Neural progenitor cell (in vitro differentiated cells): ENCODE measurements around the gene POFUT2. TPM values are rescaled to one million over a fixed set of nuclear protein-coding genes. Genes with fewer than 3 reads are reported as not detected.

Experiments
- DNase-seq: peaks from one replicate; pipeline ENCODE4 v3.0.0-alpha.2; 2016; ENCODE audit warnings: low spot score
- H2AFZ ChIP-seq: fragments of 200-600 bp; sonication (generic); replicated peaks from 2 replicates; pipeline ENCODE4 v1.6.1; 2016; ENCODE audit warnings: antibody characterized with exemption
- H3F3A ChIP-seq: fragments of 200-600 bp; sonication (generic); 2 replicates; pipeline ENCODE4 v1.6.1; 2016; ENCODE audit warnings: antibody characterized with exemption, low read depth
- H3K27ac ChIP-seq: fragments of 200-600 bp; sonication (generic); 2 replicates; pipeline ENCODE4 v1.5.1; 2016; ENCODE audit warnings: mild to moderate bottlenecking
- H3K27me3 ChIP-seq: fragments of 200-600 bp; sonication (generic); 2 replicates; pipeline ENCODE4 v1.6.1; 2016; ENCODE audit warnings: mild to moderate bottlenecking, moderate library complexity
- H3K36me3 ChIP-seq: fragments of 200-600 bp; sonication (generic); 2 replicates; pipeline ENCODE4 v1.5.1; 2016
- H3K4me1 ChIP-seq: fragments of 200-600 bp; sonication (generic); 2 replicates; pipeline ENCODE4 v1.6.1; 2016; ENCODE audit warnings: mixed run types
- H3K4me2 ChIP-seq: fragments of 200-600 bp; sonication (generic); 2 replicates; pipeline ENCODE4 v1.6.1; 2016
- H3K4me3 ChIP-seq: fragments of 200-600 bp; sonication (generic); 2 replicates; pipeline ENCODE4 v1.5.1; 2016
- H3K79me2 ChIP-seq: fragments of 200-600 bp; sonication (generic); 2 replicates; pipeline ENCODE4 v1.6.1; 2016; ENCODE audit warnings: low read depth
- H3K9ac ChIP-seq: fragments of 200-600 bp; sonication (generic); 2 replicates; pipeline ENCODE4 v1.6.1; 2016
- H3K9me3 ChIP-seq: fragments of 200-600 bp; sonication (generic); 2 replicates; pipeline ENCODE4 v1.5.1; 2016; ENCODE audit warnings: low read depth
- H4K20me1 ChIP-seq: fragments of 200-600 bp; sonication (generic); 2 replicates; pipeline ENCODE4 v1.6.1; 2016; ENCODE audit warnings: low read depth
- H3K27ac Mint-ChIP-seq: 3 replicates; pipeline ENCODE4 v1.8.0; 2021; ENCODE audit warnings: mixed read lengths
- H3K27me3 Mint-ChIP-seq: 2 replicates; pipeline ENCODE4 v1.8.0; 2022; ENCODE audit warnings: low read depth, mild to moderate bottlenecking, inconsistent platforms, moderate library complexity, mixed read lengths; ENCODE audit not compliant: insufficient read depth
- H3K36me3 Mint-ChIP-seq: 3 replicates; pipeline ENCODE4 v1.8.0; 2021; ENCODE audit warnings: mixed read lengths
- H3K4me1 Mint-ChIP-seq: 3 replicates; pipeline ENCODE4 v1.8.0; 2021; ENCODE audit warnings: mixed read lengths
- H3K4me3 Mint-ChIP-seq: 3 replicates; pipeline ENCODE4 v1.8.0; 2021; ENCODE audit warnings: mild to moderate bottlenecking, moderate library complexity, mixed read lengths
- H3K9me3 Mint-ChIP-seq: 3 replicates; pipeline ENCODE4 v1.8.0; 2020; ENCODE audit warnings: mixed read lengths
- CTCF ChIP-seq: fragments of 200-600 bp; sonication (generic); IDR thresholded peaks from 2 replicates; pipeline ENCODE4 v1.5.1; 2017; ENCODE audit warnings: antibody characterized with exemption, mild to moderate bottlenecking
- EZH2 ChIP-seq: fragments of 200-600 bp; sonication (generic); IDR thresholded peaks from 2 replicates; pipeline ENCODE4 v1.6.1; 2017; ENCODE audit warnings: antibody characterized with exemption, mild to moderate bottlenecking, moderate library complexity
- EZH2phosphoT487 ChIP-seq: fragments of 200-600 bp; sonication (generic); IDR thresholded peaks from 2 replicates; pipeline ENCODE4 v1.6.1; 2017; ENCODE audit warnings: antibody characterized with exemption
- total RNA-seq: library from RNA; depleted of rRNA; stranded (reverse); fragments of >200 nt; gene quantifications from 2 replicates; pipeline ENCODE4 v1.2.3, GENCODE V29; 2015; ENCODE audit warnings: low replicate concordance

Gene POFUT2
- total RNA-seq, 1 donor from 2014 or later: 28.5 TPM

- Histone ChIP-seq H3F3A (peaks cover 4% of the 10 kb centered on the region), H3K9ac (no peak overlapping the region), H3K4me2 (no peak overlapping the region), H3K27ac (peak overlapping the region; percentile 41), H3K27me3 (no peaks in the 10 kb centered on the region), H2AFZ (no peak overlapping the region), H3K79me2 (no peaks in the 10 kb centered on the region), H3K9me3 (no peaks in the 10 kb centered on the region), H4K20me1 (no peaks in the 10 kb centered on the region), H3K4me1 (peaks cover 17% of the 10 kb centered on the region), H3K4me3 (no peak overlapping the region), H3K36me3 (no peaks in the 10 kb centered on the region)
- H3K36me3 Mint-ChIP-seq: no peaks in the 10 kb centered on the region
- H3K27me3 Mint-ChIP-seq: peaks cover 2% of the 10 kb centered on the region
- peaks cover 31% of the 10 kb centered on the region for H3K4me1 Mint-ChIP-seq
- TF ChIP-seq CTCF (no peak), EZH2 (no peak), EZH2phosphoT487 (no peak)
- H3K9me3 Mint-ChIP-seq: no peaks in the 10 kb centered on the region
- H3K4me3 Mint-ChIP-seq: no peak overlapping the region
- H3K27ac Mint-ChIP-seq: peak overlapping the region; percentile 72
- DNase-seq: peak; percentile 18
These were observed 30.6 kb downstream of the POFUT2 start for GRCh38 chr21:45256912-45257672.

GRCh38 chr21:45256021-45256911, 31.4 kb downstream of the POFUT2 start:
- no peak overlapping the region for H3K4me3 Mint-ChIP-seq
- peak overlapping the region; percentile 41 for H3K27ac ChIP-seq
- peaks cover 4% of the 10 kb centered on the region for H3F3A ChIP-seq
- peaks cover 17% of the 10 kb centered on the region for H3K4me1 ChIP-seq
- no peak overlapping the region for H3K4me3 ChIP-seq
- no peaks in the 10 kb centered on the region for H3K27me3 ChIP-seq
- no peak overlapping the region for H3K4me2 ChIP-seq
- H3K79me2 ChIP-seq: no peaks in the 10 kb centered on the region
- peaks cover 5% of the 10 kb centered on the region for H3K9me3 Mint-ChIP-seq
- H3K27me3 Mint-ChIP-seq: peaks cover 4% of the 10 kb centered on the region
- H3K4me1 Mint-ChIP-seq: peaks cover 31% of the 10 kb centered on the region
- TF ChIP-seq CTCF (no peak), EZH2 (no peak), EZH2phosphoT487 (no peak)
- H2AFZ ChIP-seq: no peak overlapping the region
- H4K20me1 ChIP-seq: no peaks in the 10 kb centered on the region
- H3K27ac Mint-ChIP-seq: peak overlapping the region; percentile 72
- H3K9ac ChIP-seq: no peak overlapping the region
- no peaks in the 10 kb centered on the region for H3K9me3 ChIP-seq
- H3K36me3 Mint-ChIP-seq: no peaks in the 10 kb centered on the region
- DNase-seq: no peak
- H3K36me3 ChIP-seq: no peaks in the 10 kb centered on the region

- H3K27ac ChIP-seq: no peak overlapping the region
- no peak for DNase-seq
- Mint-ChIP-seq H3K9me3 (peaks cover 10% of the 10 kb centered on the region), H3K27me3 (peaks cover 4% of the 10 kb centered on the region), H3K4me3 (no peak overlapping the region), H3K4me1 (peaks cover 31% of the 10 kb centered on the region), H3K27ac (no peak overlapping the region), H3K36me3 (no peaks in the 10 kb centered on the region)
- TF ChIP-seq CTCF: no peak
- no peak for TF ChIP-seq EZH2
- TF ChIP-seq EZH2phosphoT487: no peak
- H4K20me1 ChIP-seq: no peaks in the 10 kb centered on the region
- H3K9ac ChIP-seq: no peak overlapping the region
- H2AFZ ChIP-seq: no peak overlapping the region
- H3K9me3 ChIP-seq: no peaks in the 10 kb centered on the region
- no peak overlapping the region for H3K4me3 ChIP-seq
- peaks cover 4% of the 10 kb centered on the region for H3F3A ChIP-seq
- no peaks in the 10 kb centered on the region for H3K79me2 ChIP-seq
- H3K36me3 ChIP-seq: no peaks in the 10 kb centered on the region
- no peaks in the 10 kb centered on the region for H3K27me3 ChIP-seq
- no peak overlapping the region for H3K4me2 ChIP-seq
- peaks cover 17% of the 10 kb centered on the region for H3K4me1 ChIP-seq
These were observed 32.2 kb downstream of the POFUT2 start for GRCh38 chr21:45255381-45256020.
